PFSK-1 (cell line): ENCODE measurements around the gene MIER1.

Source experiments
- POLR2AphosphoS5 ChIP-seq: IDR thresholded peaks from 2 replicates; pipeline ENCODE4 v1.6.1; 2012; ENCODE audit warnings: low read depth, mild to moderate bottlenecking, control low read depth, low read length, moderate library complexity
- SIN3A ChIP-seq: IDR thresholded peaks from 2 replicates; pipeline ENCODE4 v1.6.1; 2012; ENCODE audit warnings: mild to moderate bottlenecking, low read length, moderate library complexity, borderline replicate concordance; ENCODE audit not compliant: insufficient read depth

- TF ChIP-seq SIN3A = no peak
- TF ChIP-seq POLR2AphosphoS5 = no peak
Measured at GRCh38 chr1:66933887-66934700, 9.3 kb downstream of the MIER1 start.
